Prostate gland (tissue), 2 donors: ENCODE results near the gene FAF2. TPM values are rescaled to one million over a fixed set of nuclear protein-coding genes. Genes with fewer than 3 reads are reported as not detected.

Experiments used
- DNase-seq: peaks from one replicate; pipeline ENCODE4 v3.0.0-alpha.2; 2019; ENCODE audit warnings: low spot score
- H3K27ac ChIP-seq, 2 donors: fragments of 200-600 bp; sonication (generic); 2 replicates each; pipeline ENCODE4 v1.5.1; 2017 to 2019
- H3K27me3 ChIP-seq: fragments of 200-600 bp; sonication (generic); replicated peaks from 2 replicates; pipeline ENCODE4 v1.5.1; 2019; ENCODE audit not compliant: insufficient read depth
- H3K36me3 ChIP-seq, 2 donors: fragments of 200-600 bp; sonication (generic); 1 replicate in 1 of 2; 2 replicates in 1 of 2; pipeline versions ENCODE4 v1.5.1 to v1.8.1; 2017 to 2019
- H3K4me1 ChIP-seq: fragments of 200-600 bp; sonication (generic); replicated peaks from 2 replicates; pipeline ENCODE4 v1.5.1; 2019
- H3K4me3 ChIP-seq, 2 donors: fragments of 200-600 bp; sonication (generic); 2 replicates each; pipeline ENCODE4 v1.5.1; 2017 to 2019
- H3K9me3 ChIP-seq: fragments of 200-600 bp; sonication (generic); 2 replicates; pipeline ENCODE4 v1.5.1; 2017
- CTCF ChIP-seq, 4 experiments: fragments of 200-600 bp in 2 of 4; fragments of 450-650 bp in 2 of 4; sonication (generic) in 2 of 4; IDR thresholded peaks; 1 replicate in 3 of 4; 2 replicates in 1 of 4; pipeline ENCODE4 v1.5.1; 2016 to 2019; ENCODE audit warnings: antibody characterized with exemption in 4 of 4, mild to moderate bottlenecking in 2 of 4, moderate library complexity in 2 of 4
- POLR2A ChIP-seq: fragments of 450-650 bp; IDR thresholded peaks from one replicate; pipeline ENCODE4 v1.6.1; 2016; ENCODE audit warnings: antibody characterized with exemption, mild to moderate bottlenecking
- POLR2AphosphoS5 ChIP-seq: sonication (generic); formaldehyde crosslinking; IDR thresholded peaks from one replicate; pipeline ENCODE4 v1.6.1; 2017; ENCODE audit warnings: antibody characterized with exemption
- WGBS: methylation state at CpG from one replicate; pipeline ENCODE4 v1.1.5; 2018; 5-methylcytosine and 5-hydroxymethylcytosine counted together
- intact Hi-C: fragments of 100-400 bp; cut with DNase I; formaldehyde crosslinking; loops from one replicate; pipeline ENCODE4 v1.14.2; 2022
- total RNA-seq, 2 donors: library from RNA; depleted of rRNA; stranded (reverse); fragments of >200 nt; gene quantifications; one replicate each; pipeline ENCODE4 v1.1.0, GENCODE V29; 2016

The FAF2 gene
- total RNA-seq, 2 donors from 2014 or later = 36.8 to 43.5 TPM

GRCh38 chr5:176444742-176445141, 3.4 kb upstream of the FAF2 start:
- TF ChIP-seq CTCF (IDR thresholded peaks at IDR 0.05) (no peak), POLR2A (no peak)
- WGBS = 84% methylated on average over 5 of the region's 5 CpGs
- intact Hi-C loops = no loop called here
- Histone ChIP-seq H3K9me3 (no peaks in the 10 kb centered on the region), H3K4me3 (no peak overlapping the region), H3K27me3 (no peaks in the 10 kb centered on the region), H3K36me3 (no peaks in the 10 kb centered on the region), H3K27ac (no peak overlapping the region), H3K4me1 (peaks cover 11% of the 10 kb centered on the region)
- DNase-seq = no peak

- no peak for DNase-seq
- Histone ChIP-seq H3K4me3 (no peak overlapping the region), H3K4me1 (peaks cover 11% of the 10 kb centered on the region), H3K36me3 (no peaks in the 10 kb centered on the region), H3K9me3 (no peaks in the 10 kb centered on the region), H3K27ac (no peak overlapping the region), H3K27me3 (no peaks in the 10 kb centered on the region)
- TF ChIP-seq POLR2A = no peak
- no peak for TF ChIP-seq CTCF (IDR thresholded peaks at IDR 0.05)
- no peak for TF ChIP-seq POLR2AphosphoS5
- 93% methylated on average over 9 of the region's 9 CpGs for WGBS
- intact Hi-C loops = no loop called here
These were observed 2.0 kb upstream of the FAF2 start for GRCh38 chr5:176446028-176446665.

GRCh38 chr5:176446884-176447590, 1.1 kb upstream of the FAF2 start:
- Histone ChIP-seq H3K36me3 (no peaks in the 10 kb centered on the region), H3K9me3 (no peaks in the 10 kb centered on the region), H3K27me3 (no peaks in the 10 kb centered on the region), H3K4me1 (peaks cover 11% of the 10 kb centered on the region), H3K27ac (peak overlapping the region; percentile 94 to 95), H3K4me3 (peak overlapping the region; percentile 92)
- WGBS = 17% methylated on average over 27 of the region's 27 CpGs
- DNase-seq = no peak
- TF ChIP-seq CTCF (IDR thresholded peaks at IDR 0.05) (no peak), POLR2A (no peak), POLR2AphosphoS5 (no peak)
- intact Hi-C loops = no loop called here

DNA sequence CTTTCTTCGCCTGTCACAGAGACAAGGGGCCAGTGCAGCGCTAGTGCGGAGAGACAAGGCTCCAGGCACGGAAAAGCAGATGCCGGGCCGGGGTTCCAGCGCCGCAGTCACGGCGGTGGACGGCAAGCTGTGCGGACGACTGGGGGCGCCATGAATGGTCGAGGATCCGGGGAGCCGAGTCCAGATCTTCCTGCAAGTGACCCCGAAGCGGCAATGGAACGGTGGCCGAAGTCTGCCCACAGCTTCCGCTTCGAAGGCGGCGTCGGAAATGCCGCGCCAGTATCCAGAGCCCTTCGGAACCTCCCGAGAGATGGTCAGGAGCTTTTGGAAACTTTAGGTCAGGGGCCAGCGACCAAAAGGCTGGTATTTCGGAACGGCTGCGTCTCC, 601 bp upstream of the FAF2 start:
- peak overlapping the region; percentile 94 to 95 for H3K27ac ChIP-seq
- H3K4me3 ChIP-seq = peak overlapping the region; percentile 92
- DNase-seq = peak; percentile 10
- no peaks in the 10 kb centered on the region for H3K27me3 ChIP-seq
- under 1% methylated on average over 34 of the region's 34 CpGs for WGBS
- intact Hi-C loops = no loop called here
- no peaks in the 10 kb centered on the region for H3K9me3 ChIP-seq
- H3K4me1 ChIP-seq = peaks cover 11% of the 10 kb centered on the region
- TF ChIP-seq POLR2AphosphoS5 (no peak), POLR2A (no peak), CTCF (IDR thresholded peaks at IDR 0.05) (no peak)
- no peaks in the 10 kb centered on the region for H3K36me3 ChIP-seq

GRCh38 chr5:176450077-176450476, 1.9 kb downstream of the FAF2 start:
- DNase-seq = no peak
- H3K9me3 ChIP-seq = no peaks in the 10 kb centered on the region
- no peak overlapping the region for H3K27ac ChIP-seq
- WGBS = 79% methylated on average over 1 of the region's 1 CpG
- H3K36me3 ChIP-seq = no peaks in the 10 kb centered on the region
- H3K27me3 ChIP-seq = no peaks in the 10 kb centered on the region
- no peak for TF ChIP-seq CTCF (IDR thresholded peaks at IDR 0.05)
- TF ChIP-seq POLR2AphosphoS5 = no peak
- TF ChIP-seq POLR2A = no peak
- intact Hi-C loops = no loop called here
- H3K4me1 ChIP-seq = peaks cover 11% of the 10 kb centered on the region
- no peak overlapping the region for H3K4me3 ChIP-seq
